NCI-H748 treated with DMSO at 0.1 percent for 48 hours (cell line): Measurements from ENCODE around the gene BRPF3.
"Not testable (repeated sequence)": the region's sequence is repeated elsewhere in the genome, so short reads cannot be mapped to it uniquely, and the experiment has no call there.

ENCODE experiments used
- DNase-seq: peaks from one replicate; lab custom pipeline; 2025; lab: John Stamatoyannopoulos, UW

The BRPF3 gene

DNA sequence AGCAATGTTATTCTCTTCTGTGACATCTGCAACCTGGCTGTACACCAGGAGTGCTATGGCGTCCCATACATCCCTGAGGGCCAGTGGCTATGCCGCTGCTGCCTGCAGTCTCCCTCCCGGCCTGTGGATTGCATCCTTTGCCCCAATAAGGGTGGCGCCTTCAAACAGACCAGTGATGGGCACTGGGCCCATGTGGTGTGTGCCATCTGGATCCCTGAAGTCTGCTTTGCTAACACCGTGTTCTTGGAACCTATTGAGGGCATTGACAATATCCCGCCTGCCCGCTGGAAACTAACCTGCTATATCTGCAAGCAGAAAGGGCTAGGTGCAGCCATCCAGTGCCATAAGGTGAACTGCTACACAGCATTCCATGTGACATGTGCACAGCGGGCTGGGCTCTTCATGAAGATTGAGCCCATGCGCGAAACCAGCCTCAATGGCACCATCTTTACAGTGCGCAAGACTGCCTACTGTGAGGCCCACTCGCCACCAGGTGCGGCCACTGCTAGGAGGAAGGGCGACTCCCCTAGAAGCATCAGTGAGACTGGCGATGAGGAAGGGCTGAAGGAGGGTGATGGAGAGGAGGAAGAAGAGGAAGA is 4.6 kb downstream of the BRPF3 start:
- no peak for DNase-seq

DNA sequence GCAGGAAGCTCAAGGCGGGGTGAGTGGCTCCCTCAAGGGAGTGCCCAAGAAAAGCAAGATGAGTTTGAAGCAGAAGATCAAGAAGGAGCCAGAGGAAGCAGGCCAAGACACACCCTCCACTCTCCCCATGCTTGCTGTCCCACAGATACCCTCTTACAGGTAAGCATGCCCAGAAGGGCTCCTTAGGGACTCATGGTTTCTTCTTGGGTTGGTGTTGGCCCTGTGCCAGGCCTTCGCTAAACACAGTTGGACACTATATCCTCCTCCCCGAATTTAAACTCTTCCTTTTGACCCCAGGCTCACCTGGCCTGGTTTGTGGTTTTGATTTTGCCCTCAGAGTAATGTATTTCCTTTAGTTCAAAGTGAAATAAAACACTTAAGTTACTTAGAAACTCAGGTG is 5.1 kb downstream of the BRPF3 start:
- DNase-seq = no peak

DNA sequence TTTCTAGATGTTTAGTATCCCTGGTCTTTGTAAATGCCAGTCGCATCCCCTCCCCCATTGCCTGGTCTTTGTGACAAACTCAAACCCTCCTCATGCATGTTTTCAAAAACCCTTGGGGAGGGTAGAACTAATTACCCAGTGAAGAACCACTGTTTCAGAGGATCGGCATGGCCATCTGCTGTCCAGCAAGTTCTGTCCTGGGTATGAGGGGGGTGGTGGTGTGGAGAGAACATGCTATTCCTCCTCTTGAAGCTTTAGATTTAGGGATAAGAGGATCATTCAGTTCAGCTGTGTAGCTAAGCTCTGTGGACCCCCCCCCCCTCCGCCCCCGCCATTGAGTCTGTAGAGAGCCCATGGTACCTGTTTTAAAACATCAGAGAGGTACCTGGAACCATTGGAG is 5.6 kb downstream of the BRPF3 start:
- no peak for DNase-seq

DNA sequence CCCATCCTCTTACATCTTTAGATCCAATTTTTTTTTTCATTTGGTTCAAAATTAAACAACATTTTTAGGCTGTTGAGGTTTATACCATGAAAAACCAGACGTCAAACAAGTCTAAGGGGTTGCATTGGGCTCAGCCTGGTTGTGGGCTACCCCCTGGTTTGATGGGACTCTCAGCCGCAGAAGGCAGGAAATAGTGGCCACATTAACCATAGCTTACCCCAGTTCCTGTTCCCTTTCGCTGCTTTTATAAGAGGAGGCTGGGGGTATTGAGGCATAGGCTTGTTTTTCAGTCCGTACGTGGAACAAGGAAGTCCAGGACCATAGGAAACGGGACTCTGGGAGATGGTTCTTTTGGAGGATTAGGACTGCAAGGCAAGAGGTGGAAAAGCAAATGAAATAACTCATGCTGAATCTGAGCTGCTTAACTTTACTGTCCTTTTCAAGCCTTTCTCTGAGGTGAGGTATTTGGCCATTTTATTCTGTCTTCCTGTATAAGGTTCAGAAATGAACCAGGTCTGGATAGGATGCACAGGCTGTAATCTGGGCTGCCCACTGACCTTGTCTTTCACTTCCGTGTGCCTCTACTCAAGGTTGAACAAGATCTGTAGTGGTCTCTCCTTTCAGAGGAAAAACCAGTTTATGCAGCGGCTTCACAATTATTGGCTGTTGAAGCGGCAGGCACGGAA is 7.7 kb downstream of the BRPF3 start:
- DNase-seq = no peak

DNA sequence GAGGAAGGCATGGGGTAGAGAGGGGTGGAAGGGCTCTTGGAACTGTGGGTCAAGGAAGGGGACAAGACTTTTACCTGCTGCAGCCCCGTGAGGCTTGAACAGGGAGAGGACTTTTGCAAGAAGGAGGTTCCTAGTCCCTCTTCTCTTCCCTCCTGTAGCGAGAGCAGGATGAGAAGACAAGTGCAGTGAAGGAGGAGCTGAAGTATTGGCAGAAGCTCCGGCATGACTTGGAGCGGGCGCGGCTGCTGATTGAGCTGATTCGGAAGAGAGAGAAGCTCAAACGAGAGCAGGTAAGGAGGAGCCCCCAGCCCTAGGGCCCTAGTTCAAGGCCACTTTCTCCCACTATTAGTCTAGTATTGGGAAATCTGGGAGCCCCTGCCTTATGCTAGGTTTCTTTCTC is 10.6 kb downstream of the BRPF3 start:
- no peak for DNase-seq

DNA sequence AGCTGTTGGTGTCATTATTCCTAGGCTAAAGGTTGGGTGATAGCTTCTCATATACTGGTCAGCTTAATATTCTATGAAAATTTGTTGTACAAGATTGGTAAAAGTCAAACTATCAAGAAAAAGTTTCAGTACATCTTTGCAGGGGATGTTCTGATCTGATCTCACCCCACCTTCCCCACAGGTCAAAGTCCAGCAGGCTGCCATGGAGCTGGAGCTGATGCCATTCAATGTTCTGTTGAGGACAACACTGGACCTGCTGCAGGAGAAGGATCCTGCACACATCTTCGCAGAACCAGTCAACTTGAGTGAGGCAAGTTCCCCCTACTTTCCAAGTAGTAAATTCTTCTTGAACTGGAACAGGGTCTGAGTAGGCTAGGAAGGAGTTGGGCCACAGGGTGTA is 13.1 kb downstream of the BRPF3 start:
- no peak for DNase-seq

DNA sequence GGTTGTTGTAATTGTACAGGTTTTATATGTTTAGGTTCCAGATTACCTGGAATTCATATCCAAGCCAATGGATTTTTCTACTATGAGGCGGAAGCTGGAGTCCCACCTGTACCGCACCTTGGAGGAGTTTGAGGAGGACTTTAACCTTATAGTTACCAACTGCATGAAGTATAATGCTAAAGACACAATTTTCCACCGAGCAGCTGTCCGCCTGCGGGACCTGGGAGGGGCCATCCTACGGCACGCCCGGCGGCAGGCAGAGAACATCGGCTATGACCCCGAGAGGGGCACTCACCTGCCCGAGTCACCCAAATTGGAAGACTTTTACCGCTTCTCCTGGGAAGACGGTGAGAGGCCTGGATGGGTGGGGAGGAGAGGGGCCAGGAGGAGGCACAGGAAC is 13.6 kb downstream of the BRPF3 start:
- no peak for DNase-seq

DNA sequence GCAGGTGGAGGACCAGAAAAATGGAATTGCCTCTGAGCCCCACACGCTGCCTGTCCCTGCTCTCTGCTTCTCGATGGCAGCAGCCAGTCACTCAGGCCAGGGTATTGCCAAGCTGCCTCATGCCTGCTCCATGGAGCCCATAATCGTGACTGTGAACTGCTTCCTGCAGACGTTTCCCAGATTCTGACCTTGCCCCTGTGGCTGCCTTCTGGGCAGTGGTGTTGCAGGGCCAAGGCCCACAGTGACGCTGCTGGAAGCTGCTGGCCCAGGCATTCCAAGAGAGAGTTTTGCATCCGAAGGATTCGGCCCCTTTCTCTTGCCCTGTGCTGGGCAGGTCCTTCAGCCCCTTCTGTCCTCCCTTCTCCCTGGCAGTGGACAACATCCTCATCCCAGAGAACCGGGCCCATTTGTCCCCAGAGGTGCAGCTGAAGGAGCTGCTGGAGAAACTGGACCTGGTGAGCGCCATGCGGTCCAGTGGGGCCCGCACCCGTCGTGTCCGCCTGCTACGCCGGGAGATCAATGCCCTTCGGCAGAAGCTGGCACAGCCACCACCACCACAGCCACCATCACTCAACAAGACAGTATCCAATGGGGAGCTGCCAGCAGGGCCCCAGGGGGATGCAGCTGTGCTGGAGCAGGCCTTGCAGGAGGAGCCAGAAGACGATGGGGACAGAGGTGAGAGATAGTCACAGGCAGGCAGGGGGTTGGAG is 14.5 kb downstream of the BRPF3 start:
- no peak for DNase-seq

DNA sequence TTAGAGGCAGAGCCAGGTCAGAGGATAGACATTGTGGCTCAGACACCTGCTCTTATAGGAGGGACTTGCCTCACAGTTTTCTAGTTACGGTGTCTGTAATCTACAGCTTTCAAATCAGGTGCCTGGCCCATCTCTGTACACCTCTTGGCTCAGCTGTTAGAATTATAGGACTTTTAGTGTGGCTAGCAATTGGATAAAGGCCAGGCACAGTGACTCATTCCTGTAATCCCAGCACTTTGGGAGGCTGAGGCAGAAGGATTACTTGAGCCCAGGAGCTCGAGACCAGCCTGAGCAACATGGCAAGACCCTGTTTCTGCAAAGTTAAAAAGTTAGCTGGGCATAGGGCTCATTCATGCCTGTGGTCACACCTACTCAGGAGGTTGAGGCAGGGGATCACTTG is 20.0 kb downstream of the BRPF3 start:
- DNase-seq = no peak

DNA sequence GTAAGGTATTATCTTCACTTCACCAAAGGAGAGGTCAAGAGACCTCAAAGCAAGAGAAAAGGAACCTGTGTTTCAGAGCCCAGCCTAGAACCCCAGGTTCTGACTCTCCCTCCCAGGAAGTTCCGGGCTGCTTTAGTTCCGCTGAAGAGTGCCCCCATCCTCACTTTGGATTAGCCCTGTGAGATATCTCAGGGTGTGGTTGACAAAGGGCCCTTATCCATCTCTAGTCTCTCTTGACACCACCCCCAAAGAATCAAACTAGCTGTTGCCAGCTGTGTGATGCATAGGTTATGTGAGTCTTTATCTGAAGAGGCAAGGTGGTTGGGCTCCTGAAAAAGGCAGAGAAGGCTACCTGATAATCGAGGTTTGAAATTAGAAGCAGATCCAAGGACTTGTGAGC is 20.6 kb downstream of the BRPF3 start:
- no peak for DNase-seq

DNA sequence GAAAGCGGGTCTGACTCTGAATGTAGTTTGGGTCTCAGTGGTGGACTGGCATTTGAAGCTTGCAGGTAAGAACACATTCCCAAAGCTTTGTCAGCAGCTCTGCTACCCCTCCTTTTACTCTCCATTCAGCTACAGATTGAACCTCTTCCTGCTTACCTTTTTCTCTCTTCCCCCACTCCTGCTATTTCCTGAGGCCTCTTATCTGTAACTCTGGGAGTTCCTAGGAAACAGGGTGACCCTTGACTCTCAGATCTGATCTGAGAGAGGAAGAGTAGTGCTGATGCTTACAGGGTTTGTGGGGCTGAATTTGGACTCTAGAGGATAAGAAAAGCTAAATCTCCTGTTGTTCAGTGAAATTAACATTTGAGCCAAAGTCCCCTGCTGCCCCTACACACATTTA is 21.4 kb downstream of the BRPF3 start:
- DNase-seq = no peak

DNA sequence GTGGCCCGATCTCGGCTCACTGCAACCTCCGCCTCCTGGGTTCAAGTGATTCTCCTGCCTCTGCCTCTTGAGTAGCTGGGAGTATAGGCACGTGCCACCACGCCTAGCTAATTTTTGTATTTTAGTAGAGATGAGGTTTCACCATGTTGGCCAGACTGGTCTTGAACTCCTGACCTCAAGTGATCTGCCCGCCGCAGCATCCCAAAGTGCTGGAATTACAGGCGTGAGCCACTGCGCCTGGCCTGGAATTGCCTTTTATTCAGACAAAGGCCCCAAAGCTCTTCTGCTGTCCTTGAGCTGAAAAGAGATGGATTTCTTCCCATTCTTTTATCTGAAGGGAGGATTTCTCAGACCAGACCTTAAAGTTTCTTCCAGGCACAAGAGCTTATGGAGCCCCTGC is 22.0 kb downstream of the BRPF3 start:
- not testable (repeated sequence) for DNase-seq

DNA sequence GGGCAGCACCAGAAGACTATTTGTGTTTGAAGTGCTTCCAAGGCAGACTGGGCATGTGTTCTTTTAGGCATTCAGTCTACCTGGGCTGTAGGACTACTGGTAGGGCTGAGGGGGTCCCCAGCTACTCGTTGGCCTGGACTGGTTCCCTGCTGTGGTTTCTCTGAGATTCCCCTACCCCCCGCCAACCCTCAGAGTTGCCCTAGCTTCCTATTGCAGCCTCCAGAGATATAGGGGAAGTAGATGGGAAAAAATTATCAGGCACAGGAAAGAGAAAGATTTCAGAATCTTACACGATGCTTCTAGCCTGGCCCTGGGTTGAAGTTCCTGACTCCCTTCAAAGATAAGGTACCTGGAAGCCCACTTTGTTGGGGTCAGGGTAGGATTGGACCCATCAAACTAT is 22.5 kb downstream of the BRPF3 start:
- no peak for DNase-seq

DNA sequence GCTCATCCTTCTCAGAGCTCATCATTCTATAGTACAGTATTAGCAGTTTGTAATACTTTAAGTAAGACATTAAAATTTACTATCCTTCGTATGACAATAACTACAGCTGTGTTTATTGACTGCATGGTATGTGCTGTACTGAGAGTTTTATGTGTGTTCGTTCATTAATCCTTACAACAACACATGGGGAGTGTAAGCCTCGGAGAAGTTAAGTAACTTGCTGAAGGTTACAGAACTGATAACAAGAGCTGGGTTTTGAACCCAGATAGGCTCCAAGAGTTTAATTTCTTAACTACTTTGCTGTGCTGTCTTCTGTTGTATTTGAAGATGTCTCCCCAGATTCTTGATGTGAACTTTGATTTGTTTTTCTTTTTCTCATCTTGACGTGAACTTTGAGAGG is 23.7 kb downstream of the BRPF3 start:
- no peak for DNase-seq

DNA sequence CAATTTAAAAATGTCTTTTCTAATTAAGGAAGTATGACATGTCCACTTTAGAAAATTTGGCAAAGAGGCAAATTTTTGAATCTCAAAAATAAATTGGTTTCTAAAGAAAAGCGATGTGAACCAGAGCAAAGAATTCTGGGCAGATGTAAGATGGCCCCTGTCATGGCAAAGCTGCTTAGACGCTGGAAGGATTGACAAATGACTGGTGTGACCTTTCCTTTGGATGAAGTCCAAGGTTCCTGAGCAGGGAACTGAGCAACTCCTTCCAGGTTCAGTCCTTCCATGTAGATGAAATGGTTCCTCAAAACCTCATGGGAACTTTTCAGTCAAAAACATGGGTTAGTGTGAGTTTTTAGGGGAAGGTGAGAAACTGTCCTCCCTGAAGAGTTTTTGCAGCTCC is 25.1 kb downstream of the BRPF3 start:
- no peak for DNase-seq

DNA sequence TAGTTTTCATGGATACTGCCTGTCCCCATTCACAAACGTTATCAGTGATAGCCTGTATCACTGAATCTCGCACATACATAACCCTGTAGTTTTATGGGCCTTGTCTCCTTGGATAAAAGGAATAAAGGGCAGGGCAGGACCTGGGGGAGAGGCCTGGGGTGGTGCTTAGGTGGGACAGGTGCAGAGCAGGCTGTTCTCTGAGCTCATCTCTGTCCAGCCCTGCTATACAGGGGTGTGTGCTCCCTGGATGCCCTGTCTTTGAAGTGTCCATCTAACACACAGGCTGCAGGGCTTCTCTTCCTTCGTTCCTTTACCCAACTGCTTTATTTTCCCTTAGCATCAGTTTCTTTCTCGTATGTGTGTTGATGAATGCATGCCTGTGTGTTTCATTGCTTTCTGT is 26.4 kb downstream of the BRPF3 start:
- DNase-seq = no peak

DNA sequence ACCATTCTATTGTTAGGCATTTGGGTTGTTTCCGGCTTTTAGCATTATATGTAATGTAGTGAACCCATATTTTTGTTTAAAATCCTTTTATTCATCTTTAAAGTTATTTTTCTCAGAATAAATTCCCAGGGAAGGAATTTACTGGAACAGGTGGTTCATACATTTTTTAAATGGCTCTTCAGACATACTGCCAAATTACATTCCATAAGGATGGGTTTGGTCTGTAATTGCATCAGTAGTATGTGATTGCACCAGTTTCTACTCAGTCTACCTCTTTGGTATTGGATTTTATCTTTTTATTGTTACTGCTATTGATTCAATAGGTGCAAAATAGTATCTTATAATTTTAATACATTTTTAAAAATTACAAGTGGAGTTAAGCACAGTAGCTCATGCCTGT is 27.2 kb downstream of the BRPF3 start:
- no peak for DNase-seq

DNA sequence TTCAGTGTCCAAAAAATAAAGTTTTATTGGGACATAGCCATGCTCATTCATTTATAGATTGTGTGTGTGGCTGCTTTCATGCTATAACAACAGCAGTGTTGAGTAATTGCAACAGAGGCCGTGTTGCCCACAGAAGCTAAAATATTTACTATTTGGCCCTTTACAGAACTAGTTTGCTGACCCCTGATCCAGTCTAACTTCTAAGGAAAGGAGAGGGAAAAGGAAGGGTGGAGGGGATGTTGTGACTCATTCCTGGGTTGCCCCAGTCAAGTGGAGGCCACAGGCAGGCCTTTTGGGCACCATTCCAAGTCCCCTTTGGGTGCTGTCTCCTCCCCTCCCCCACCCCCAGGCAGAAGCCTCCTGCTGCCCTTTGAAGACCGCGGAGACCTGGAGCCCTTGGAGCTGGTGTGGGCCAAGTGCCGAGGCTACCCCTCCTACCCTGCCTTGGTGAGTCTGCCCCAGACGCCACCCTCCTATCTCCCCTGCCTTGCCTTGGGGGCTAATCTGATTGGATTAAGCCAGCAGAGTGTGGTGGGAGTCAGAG is 28.4 kb downstream of the BRPF3 start:
- DNase-seq = no peak

DNA sequence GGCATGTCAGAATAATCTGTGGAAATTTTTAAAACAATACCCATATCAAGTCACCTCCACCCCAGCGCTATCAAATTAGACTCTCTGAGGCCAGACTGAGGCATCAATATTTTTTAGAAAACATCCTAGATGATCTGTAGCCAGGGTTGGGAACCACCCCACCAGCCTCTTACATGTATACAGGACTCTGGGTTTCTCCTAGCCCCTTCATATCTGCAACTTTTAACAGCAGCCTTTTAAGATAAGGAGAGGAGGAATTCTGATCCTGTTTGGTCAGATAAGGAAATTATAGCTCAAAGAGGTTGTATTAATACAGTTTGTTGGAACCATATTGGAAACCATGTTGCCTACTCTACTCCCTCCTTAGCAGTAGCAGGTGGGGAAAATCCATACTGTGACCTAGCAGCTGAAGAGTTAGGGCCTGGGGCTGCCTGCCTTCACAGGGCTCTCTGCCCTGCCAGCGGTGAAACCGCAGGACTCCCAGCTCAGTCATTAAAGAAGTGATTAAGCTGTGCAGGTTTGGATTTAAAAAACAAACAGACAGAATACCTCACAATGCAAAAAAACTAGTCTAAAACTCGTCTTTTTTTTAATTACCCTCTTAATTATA is 30.0 kb downstream of the BRPF3 start:
- no peak for DNase-seq

DNA sequence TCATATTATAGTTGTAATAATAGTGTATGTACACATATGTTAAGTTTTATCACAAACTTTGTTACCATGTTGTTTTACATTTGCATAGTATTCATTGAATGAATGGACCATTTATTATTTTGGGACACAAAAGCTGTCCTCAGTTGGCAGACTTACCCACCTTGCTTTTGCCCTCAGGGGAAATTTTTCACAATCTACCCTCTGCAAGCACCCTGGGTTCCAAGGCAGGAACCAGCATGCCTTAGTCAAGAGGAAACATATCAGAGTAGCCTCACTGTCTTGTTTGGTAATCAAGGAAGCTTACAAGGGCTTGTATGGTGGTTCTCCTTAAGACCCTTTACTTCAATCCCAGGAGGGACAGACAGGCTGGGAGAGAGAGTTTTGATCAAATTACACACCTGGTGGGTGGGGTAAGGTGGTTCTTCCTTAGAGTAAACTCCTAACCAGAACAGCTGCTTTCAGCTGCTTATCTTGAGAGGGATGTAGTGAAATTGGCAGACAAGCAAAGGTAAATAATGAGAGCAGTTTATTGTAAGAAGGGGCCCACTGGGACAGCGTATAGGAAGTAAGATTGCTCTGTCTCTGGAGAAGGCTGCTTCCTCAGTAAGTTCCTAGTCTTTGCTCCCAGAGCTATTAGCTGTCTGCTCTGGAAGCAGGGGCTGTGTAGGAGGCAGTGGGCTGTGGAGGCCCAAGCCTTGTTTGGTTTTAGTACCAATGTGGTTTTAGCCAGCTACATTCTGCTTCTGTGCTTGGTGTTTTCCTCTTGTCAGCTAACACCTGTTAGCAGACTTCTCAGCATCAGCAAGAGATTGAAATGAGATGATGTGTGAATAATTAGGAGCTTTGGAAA is 31.1 kb downstream of the BRPF3 start:
- DNase-seq = no peak

DNA sequence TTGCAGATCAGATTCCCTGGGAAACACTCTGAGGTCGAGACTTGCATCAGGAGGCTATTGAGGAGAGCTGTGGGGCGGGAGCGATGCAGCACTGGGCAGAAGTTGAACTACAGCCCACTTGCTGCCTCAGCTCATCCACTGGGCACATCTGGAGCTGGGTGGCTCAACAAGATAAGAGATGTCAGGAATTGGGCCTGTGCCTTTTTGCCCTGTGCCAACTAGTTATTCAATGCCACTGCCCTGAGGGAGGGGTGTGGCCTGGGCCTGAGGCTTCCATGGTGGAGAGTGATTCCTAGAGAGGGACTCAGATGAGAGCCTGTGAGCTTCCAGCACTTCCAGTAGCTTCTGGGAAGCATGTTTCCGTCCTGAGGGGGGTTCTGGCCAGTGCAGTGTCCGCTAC is 32.7 kb downstream of the BRPF3 start:
- DNase-seq = no peak

DNA sequence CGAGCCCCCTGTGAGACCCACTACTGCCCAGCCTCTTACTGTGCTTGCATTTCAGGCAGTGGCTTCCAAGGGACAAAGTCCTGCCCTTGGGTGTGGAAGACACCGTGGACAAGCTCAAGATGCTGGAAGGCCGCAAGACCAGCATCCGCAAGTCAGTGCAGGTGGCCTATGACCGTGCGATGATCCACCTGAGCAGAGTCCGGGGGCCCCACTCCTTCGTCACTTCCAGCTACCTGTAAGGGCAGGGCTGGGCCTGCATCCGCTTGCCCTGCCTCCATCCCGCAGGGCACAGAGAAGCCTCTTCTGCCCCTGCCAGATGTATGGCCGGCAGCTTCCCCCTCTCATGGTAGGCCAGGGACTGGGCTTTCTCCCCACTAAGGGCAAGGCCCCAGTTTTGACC is 33.8 kb downstream of the BRPF3 start:
- no peak for DNase-seq
